HG03097 (cell line): ENCODE measurements around the gene RAB31.

Experiments used
- ATAC-seq: cut with Tn5 transposase; IDR thresholded peaks from one replicate; pipeline ENCODE4 v1.9.1; 2021; ENCODE audit not compliant: unreplicated experiment, low FRiP score

Gene RAB31

GRCh38 chr18:9782073-9782857, 74.2 kb downstream of the RAB31 start:
- ATAC-seq, result no peak

- ATAC-seq, result no peak
Observed at GRCh38 chr18:9786631-9787030, 78.5 kb downstream of the RAB31 start.

GRCh38 chr18:9787036-9787435, 78.9 kb downstream of the RAB31 start:
- no peak for ATAC-seq

- no peak for ATAC-seq
Observed at GRCh38 chr18:9787712-9788111, 79.6 kb downstream of the RAB31 start.

- no peak for ATAC-seq
Observed at GRCh38 chr18:9788140-9788539, 80.0 kb downstream of the RAB31 start.

- no peak for ATAC-seq
Observed at GRCh38 chr18:9788860-9789259, 80.8 kb downstream of the RAB31 start.

GRCh38 chr18:9790261-9790660, 82.2 kb downstream of the RAB31 start:
- ATAC-seq, result no peak

GRCh38 chr18:9791991-9792390, 83.9 kb downstream of the RAB31 start:
- ATAC-seq, result no peak

GRCh38 chr18:9792565-9793245, 84.6 kb downstream of the RAB31 start:
- no peak for ATAC-seq

- no peak for ATAC-seq
Observed at GRCh38 chr18:9796011-9796410, 87.9 kb downstream of the RAB31 start.

- ATAC-seq, result no peak
Observed at GRCh38 chr18:9796935-9797549, 88.9 kb downstream of the RAB31 start.

GRCh38 chr18:9802175-9803062, 94.3 kb downstream of the RAB31 start:
- no peak for ATAC-seq

GRCh38 chr18:9803063-9803697, 95.1 kb downstream of the RAB31 start:
- no peak for ATAC-seq

GRCh38 chr18:9803698-9804516, 95.8 kb downstream of the RAB31 start:
- ATAC-seq, result no peak

- ATAC-seq, result no peak
Observed at GRCh38 chr18:9804517-9805104, 96.5 kb downstream of the RAB31 start.

GRCh38 chr18:9806905-9807304, 98.8 kb downstream of the RAB31 start:
- ATAC-seq, result no peak

- no peak for ATAC-seq
Observed at GRCh38 chr18:9808295-9809241, 100.5 kb downstream of the RAB31 start.

- ATAC-seq, result no peak
Observed at GRCh38 chr18:9809697-9810096, 101.6 kb downstream of the RAB31 start.
